Activated effector memory CD4-positive, alpha-beta T cell treated with anti-CD3 and anti-CD28 coated beads, Interleukin-2, amount 50 U/mL, for 16 hours (primary cell): ENCODE data around the gene CDKN3.
"Not testable (repeated sequence)": the region's sequence is repeated elsewhere in the genome, so short reads cannot be mapped to it uniquely, and the experiment has no call there.

ENCODE experiments used
- DNase-seq: peaks from one replicate; pipeline ENCODE4 v3.0.0-alpha.2; 2020

CDKN3 gene

GRCh38 chr14:54424479-54424901 is 27.7 kb downstream of the CDKN3 start:
- DNase-seq: no peak

- no peak for DNase-seq
These were observed 28.3 kb downstream of the CDKN3 start for GRCh38 chr14:54425068-54425467.

- DNase-seq: no peak
These were observed 28.9 kb downstream of the CDKN3 start for GRCh38 chr14:54425537-54426274.

- no peak for DNase-seq
These were observed 31.1 kb downstream of the CDKN3 start for GRCh38 chr14:54427871-54428270.

GRCh38 chr14:54428527-54428926 is 31.7 kb downstream of the CDKN3 start:
- DNase-seq: no peak

- DNase-seq: no peak
These were observed 38.7 kb downstream of the CDKN3 start for GRCh38 chr14:54435500-54435981.

GRCh38 chr14:54437954-54438353 is 41.1 kb downstream of the CDKN3 start:
- DNase-seq: not testable (repeated sequence)

- DNase-seq: no peak
These were observed 41.9 kb downstream of the CDKN3 start for GRCh38 chr14:54438703-54439102.

- DNase-seq: no peak
These were observed 43.2 kb downstream of the CDKN3 start for GRCh38 chr14:54440037-54440436.

- no peak for DNase-seq
These were observed 43.7 kb downstream of the CDKN3 start for GRCh38 chr14:54440476-54440872.

GRCh38 chr14:54440873-54441868 is 44.4 kb downstream of the CDKN3 start, which contains the start of gene CNIH1:
Gene CNIH1 (minus strand): TSS chr14:54441374. CDS start chr14:54441327, 47 bp downstream.
- DNase-seq: peak; percentile 98

- DNase-seq: not testable (repeated sequence)
These were observed 46.2 kb downstream of the CDKN3 start for GRCh38 chr14:54442961-54443360.

GRCh38 chr14:54443981-54444380 is 47.2 kb downstream of the CDKN3 start:
- DNase-seq: no peak

- no peak for DNase-seq
These were observed 47.9 kb downstream of the CDKN3 start for GRCh38 chr14:54444681-54445080.

GRCh38 chr14:54446161-54446693 is 49.4 kb downstream of the CDKN3 start:
- no peak for DNase-seq

GRCh38 chr14:54447231-54447692 is 50.5 kb downstream of the CDKN3 start:
- DNase-seq: no peak

- DNase-seq: no peak
These were observed 53.7 kb downstream of the CDKN3 start for GRCh38 chr14:54450535-54450934.

GRCh38 chr14:54451121-54451601 is 54.4 kb downstream of the CDKN3 start:
- no peak for DNase-seq

GRCh38 chr14:54451961-54452360 is 55.2 kb downstream of the CDKN3 start:
- no peak for DNase-seq

- no peak for DNase-seq
These were observed 56.4 kb downstream of the CDKN3 start for GRCh38 chr14:54453252-54453651.

- DNase-seq: not testable (repeated sequence)
These were observed 57.2 kb downstream of the CDKN3 start for GRCh38 chr14:54453990-54454389.

GRCh38 chr14:54455363-54455762 is 58.6 kb downstream of the CDKN3 start:
- no peak for DNase-seq
